H4 (cell line): ENCODE data around the gene CCNQ. TPM values are rescaled to one million over a fixed set of nuclear protein-coding genes. Genes with fewer than 3 reads are reported as not detected.

Experiments used
- DNase-seq: peaks from one replicate; pipeline ENCODE4 v3.0.0-alpha.2; 2015; ENCODE audit warnings: low spot score
- total RNA-seq: library from RNA; depleted of rRNA; stranded (reverse); fragments of >200 nt; shearing (Covaris generic); gene quantifications from 2 replicates; pipeline ENCODE4 v1.2.3, GENCODE V29; 2014

The CCNQ gene
- total RNA-seq, 1 experiment from 2014 or later = 31.4 TPM

DNA sequence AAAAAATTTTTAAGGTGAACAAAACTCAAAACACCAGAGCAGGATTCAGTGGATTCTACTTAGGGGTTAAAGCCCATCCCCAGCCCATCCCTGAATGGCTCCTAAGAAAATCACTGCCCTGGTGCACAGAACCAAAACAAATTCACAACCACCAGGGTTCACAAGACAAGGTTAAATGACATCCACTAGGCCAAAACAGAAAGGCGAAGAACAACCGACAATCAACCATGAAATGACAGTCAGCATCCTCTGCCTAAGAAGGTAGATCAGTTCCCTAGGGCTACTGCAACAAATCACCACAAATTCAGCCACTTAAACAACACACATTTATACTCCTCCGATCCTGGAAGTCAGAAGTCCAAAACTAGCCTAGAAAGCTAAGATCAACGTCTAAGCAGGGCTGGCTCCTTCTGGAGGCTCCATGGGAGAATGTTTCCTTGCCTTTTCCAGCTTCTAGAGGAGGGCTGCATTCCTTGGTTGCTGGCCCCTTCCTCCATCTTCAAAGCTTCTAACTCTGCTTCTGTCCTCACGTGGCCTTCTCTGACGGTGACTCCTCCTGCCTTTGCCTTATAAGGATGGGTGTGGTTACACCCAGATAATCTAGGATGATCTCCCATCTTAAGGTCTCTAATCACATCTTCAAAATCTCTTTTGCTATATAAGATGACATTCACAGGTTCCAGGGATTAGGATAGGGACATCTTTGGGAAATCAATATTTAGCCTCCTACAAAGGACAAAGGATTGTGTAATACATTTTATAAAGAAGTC, 1.8 kb downstream of the CCNQ start:
- no peak for DNase-seq

DNA sequence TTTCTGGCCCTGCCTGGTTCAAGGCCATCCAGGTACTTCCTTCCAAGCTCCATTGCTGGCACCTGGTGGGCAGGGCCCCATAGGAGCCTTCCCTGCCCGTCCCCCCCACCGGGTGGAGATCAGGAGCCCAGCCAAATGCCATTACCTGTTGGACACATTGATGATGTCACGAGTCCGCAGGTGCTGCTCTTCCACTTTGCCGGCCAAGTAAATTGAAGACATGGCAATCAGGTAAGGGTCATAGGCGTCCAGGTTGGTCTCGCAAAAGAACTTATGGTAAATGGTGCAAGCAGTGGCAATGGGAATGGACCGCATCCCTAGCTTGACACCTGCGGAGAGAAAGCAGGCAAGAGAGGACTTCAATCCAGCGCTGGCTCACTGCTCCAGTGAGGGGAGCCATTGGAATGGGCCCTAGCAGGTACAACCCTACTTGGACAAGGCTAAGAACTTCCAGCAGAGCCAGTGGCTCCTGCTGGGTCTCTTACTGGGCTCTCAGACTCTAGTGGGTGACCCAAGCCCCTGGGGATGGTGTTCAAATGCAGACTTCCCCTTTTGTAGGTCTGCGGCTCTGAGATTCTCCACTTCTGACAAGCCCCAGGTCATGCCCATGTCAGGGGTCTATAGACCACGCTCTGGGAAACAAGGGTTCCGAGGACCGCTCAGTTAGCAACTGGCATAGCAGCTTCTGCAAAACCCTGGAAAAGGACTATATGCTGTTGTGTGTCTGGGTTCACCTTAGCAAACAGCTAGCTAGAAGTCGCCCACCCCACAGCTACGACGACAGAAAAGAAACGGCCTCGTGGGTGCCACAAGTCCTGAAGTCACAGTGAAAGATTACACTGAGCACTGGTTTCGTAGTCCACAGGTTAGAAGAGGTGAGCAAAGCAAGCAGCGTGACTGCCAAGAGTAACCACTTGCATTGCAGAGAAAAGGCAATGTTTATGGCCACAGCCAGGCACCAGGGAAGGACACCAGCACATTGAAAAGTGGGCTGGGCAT, 2.8 kb downstream of the CCNQ start:
- DNase-seq = no peak

DNA sequence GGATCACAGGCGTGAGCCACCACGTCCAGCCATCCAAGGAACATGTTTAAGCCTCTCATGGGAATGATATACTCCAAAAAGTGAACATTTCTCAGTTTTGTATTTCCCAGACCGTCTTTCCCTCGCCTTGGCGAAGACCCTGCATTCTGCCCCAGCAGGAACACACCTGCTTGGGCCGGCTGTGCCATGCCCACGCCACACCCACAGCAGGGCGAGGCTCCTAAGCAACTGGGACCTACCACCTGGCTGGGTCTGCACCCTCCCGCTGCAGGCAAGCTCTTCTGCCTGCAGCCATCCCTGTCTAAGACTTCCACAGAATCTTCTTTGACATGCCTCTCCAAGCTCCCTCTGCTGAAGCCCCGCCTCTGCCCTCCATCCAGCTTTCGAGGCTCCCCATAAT, 3.6 kb downstream of the CCNQ start:
- DNase-seq = no peak

DNA sequence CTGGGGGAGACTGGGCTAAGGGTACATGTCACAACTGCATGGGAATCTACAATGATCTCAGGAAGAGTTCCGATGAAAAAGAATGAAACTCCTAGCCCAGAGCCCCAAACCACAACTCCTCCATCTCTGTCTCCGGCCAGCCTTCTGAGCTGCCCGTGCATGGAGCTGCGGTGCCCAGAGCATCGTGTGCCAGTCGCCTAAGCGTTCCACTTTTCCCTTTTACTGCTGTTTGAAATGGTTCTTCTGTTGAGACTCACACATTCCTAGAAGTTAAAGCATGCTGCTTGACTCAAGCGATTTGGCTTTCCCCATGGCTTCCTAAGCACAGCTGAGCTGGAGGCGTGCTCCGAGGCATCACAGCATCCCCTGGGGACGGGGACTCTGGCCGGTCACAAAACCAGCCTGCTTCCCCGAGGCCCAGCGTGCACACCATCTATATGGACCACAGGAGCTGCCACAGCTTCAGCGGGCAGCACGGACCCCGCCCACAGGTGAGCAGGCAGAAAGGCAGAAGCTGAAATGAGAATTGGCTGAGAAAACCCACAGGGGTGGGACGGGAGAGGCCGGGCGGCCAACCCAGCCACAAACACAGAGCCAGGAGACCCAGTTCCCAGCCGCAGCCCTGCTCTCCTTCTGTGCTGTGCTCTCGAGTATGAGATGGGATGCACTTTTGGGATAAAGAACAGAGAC, 5.0 kb downstream of the CCNQ start:
- no peak for DNase-seq

- no peak for DNase-seq
Observed at GRCh38 chrX:153592966-153593688, 5.8 kb downstream of the CCNQ start.

GRCh38 chrX:153592091-153592833, 6.7 kb downstream of the CCNQ start:
- no peak for DNase-seq

DNA sequence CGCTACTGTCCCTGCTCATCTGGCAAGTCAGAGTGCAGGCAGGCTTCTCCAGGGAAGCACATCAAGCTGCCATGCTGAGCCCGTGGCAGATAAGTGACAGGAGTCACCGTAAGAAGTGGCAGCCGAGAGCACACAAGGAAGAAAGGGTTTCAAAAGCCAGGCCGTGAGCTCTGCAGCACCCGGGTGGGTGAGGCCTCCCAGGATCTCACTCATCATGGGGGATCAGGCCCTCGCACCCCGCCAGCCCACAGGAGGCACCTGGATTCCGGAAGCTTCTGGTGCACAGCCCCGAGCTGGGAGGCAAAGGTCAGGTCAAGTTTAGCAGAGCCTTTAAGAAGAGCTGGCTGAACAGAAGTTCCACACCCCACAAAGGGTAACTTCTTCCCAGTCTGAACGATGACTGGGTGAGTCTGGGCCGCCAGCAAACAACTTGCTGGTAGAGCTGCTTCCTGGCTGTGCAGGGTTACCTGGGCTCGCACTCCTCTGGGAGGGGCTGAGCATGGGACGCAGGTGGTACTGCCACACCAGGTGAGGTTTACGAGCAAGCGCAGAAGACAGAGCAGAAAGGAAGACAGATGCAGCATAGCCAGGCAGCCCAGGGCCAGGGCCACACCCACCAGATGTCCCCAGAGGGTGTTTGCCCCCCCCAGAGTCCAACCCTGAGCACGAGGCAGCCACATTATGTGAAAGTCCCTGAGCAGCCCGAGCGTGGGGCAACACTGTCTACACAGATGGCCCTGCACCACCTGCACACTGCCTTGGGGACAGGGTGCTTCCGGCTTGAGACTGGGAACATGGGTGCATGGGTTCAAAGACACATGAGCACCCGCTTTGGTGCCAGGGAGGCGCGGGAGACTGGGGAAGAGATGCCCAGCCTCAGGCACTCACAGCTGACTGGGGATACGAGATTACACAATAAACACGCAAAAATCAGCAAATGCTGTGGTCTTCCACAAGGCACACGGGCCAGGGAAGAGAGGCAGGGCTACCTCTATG, 7.7 kb downstream of the CCNQ start:
- no peak for DNase-seq

DNA sequence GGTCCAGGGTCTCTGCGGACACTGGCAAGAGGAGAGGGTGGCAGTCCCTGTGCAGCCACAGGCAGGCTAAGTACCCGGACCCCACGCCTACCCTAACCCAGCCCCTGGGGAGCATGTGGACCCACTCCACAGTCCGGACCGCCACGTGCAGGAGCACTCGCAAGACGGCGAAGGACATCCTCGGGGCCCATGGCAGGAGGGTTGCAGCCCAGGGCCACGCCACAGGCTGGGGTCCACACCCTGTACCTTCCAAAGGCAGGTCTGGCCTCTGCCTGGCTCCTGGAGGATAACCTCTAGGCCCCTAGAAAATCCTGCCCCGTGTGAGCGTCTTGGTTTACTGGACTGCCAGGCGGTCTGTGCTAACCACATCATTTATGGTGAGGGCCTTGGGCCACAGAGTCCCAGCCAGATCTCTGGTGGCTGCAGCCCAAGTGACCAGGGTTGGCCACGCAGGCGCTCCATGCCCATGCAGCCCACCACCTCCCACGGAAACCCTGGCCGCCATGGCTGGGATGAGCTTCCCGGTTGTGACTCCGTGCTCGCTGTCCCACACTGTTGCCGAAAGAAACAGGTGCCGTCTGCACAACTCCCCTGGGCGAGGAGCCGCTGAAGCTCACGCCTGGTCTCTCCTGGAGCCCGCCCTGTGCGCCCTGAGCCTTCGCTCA, 10.0 kb downstream of the CCNQ start:
- no peak for DNase-seq

DNA sequence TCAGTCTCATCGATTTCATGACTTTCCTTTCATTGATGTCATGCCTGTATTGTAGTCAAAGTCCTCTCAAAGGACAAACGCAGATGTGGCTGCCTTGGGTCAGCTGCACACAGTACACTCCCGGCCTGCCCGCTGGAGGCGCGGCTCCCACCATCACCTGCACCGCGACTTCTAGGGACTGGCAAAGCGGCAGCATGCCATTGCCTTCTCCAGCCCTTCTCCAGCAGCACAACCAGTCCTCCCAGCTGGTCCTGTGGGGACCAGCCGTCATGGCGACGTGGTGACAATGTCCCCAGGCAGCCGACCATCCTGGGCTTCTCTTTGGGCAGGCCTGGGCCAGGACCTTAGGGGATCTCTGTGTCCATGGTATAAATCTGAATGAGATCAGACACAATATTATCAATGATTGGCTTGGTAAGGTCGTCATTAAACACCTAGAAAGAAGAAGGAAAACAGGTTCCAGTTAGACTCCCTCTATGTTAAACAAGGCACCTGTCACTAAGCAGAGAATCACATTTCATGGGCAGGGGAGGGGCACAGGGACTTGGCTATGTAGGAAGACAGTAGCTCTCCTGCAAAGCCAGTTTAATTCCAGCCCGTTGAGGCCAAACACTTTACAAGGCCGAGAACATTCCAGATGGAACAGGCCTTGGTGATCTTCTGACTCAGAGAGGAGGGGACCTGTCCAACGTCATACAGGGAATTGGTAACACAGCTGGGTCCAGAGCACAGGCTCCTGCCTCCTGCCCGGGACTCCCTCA, 10.7 kb downstream of the CCNQ start:
- no peak for DNase-seq

DNA sequence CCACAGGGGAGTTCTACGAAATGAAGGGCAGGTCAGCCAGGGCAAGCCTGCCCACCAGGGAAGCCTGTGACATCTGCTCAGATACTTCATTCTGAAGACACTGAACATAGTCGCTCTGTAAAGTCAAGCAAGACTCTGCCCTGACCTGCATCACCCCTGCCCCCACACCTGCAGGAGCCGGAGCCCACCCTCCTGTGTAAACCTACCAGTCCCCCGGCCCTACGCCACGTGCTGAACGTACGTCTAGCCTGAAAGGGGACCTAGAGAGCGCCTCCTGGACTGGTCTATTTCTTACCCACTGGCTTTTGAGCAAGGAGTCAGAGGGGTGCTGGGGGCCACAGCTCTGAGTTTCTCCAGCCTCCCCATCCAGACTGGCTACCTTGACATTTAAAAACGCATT, 11.6 kb downstream of the CCNQ start:
- DNase-seq = no peak

DNA sequence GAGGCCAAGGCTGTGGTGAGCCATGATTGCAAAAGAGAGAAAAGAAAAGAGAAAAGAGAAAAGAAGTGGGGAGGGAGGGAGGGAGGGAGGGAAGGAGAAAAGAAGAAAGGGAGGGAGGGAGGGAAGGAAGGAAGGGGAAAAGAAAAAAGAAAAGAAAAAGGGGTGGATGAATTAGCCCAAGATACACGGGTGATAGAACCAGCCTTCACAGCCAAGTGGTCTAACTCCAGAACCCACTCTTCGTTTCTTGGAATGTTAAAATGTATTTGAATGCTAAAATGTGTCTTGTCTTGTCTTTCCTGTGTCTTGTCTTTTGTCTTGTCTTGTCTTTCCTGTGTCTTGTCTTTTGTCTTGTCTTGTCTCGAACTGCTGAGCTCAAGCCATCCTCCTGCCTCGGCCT, 13.1 kb downstream of the CCNQ start:
- no peak for DNase-seq

DNA sequence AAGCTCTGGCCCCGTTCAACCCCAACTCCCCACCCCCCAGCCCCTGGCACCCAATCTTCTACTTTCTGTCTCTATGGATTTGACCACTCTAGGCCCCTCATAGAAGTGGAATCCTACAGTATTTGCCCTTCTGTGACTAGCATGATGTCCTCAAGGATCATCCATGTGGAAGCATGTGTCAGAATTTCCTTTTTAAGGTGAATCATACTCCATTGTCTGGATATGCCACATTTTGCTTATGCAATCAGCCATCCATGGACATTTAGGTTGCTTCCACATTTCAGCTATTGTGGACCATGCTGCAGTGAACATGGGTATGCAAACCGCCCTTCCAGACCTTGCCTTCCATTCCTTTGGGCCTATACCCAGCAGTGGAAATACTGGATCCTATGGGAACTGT, 15.5 kb downstream of the CCNQ start:
- no peak for DNase-seq

DNA sequence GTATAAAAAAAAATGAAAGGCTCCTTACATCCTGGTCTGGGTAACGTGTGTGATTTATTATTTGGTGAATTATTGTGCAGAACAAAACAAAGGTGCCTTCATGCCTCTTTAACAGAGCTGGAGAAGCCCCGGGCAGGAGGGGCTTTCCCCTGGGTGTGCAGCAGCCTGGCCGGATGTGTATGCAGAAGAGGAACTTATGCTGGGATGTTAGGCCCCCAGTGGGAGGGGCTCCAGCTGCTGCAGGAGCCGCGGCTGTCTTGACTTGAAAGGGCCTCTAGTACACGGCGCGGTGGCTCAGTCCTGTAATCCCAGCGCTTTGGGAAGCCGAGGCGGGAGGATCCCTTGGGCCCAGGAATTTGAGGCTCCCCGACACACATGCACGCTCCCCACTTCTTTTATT, 16.0 kb downstream of the CCNQ start:
- DNase-seq = no peak

DNA sequence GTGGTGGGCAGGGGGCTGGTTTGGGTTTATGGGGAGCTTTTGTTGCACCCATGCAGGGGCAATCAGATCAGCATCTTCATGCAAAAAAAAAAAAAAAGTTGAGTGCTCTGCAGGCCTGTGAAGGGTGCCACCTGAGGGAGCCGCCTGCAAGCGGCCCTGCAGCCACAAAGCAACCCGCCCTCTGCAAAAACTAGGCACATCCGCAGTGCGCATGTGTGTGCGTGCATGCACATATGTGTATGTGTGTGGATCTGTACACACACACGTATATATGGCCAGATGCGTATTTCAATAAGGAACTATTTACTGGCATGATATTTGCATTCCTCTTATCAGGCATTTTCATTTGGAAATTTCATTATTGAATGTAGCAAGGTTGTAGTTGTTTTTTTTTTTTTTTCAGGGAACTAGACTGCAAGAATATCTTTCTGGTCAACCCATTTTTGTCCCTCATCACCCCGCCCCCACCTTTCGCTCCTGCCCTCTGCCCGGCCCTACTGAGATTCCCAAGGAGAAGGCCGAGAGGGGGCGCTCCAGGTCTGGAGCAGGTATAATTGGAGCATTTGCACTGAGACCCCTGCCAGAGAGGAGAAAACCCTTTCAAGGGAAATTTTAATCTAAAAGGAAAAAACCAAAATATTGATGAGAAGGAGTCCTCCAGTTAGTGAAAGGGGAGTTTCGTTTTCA, 18.1 kb downstream of the CCNQ start:
- no peak for DNase-seq

DNA sequence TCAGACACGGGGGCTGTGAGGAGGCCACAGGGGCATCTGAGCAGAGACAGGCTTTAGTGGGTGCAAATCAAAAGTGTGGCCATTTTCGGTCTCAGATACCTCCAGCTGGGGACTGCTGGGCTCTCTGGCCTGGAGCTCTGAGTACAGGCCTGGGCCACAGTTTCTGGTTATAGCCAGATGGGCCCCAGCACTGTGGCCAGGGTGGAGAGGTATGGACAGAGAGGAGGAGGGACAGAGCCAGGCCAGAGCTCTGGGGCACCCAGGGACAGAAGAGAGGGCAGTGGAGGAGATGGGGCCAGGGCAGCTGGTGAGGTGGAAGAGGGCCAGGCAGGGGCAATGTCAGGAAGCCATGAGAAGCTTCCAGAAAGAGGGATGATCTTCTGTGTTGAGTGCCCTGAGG, 20.1 kb downstream of the CCNQ start:
- no peak for DNase-seq

DNA sequence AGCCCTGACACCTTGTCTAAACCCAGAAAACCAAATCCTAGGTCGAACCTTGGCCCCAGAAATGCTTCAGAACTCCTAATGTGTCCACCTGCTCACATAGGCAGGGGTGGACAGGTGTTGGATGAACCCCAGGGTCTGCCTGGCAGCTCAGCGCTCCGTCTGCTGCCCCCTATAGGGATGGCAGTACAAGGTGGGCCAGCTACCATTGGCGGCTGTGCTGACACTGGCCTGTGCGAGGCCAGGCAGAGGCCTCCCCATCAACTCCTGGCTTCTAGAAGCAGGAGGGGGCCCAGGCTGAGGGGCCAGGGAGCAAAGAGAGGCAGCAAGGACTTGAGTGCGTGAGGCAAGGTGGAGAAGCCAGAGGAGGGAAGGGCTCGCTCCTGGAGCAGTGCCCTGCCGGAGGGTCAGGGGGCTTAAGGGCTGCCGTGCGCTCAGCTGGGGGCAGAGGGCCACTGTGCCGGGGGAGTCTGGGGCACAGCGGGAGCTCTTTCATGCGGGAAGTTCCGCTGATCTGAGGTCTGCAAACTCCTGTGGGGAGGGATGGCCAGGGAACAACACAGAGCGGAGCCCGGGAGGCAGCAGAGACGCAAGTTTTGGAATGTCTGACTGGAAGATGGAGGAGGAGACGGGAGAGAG, 20.6 kb downstream of the CCNQ start:
- DNase-seq = no peak

- DNase-seq = no peak
Observed at GRCh38 chrX:153576961-153577360, 22.0 kb downstream of the CCNQ start.
